Activated CD4-positive, alpha-beta T cell treated with anti-CD3 and anti-CD28 coated beads, Interleukin-2, amount 50 U/mL, for 16 hours (primary cell): Measurements from ENCODE around the gene ASB10.

ENCODE experiments used
- DNase-seq: peaks from one replicate; pipeline ENCODE4 v3.0.0-alpha.2; 2020

The ASB10 gene

GRCh38 chr7:151166629-151167196 lies 20.3 kb downstream of the ASB10 start:
- no peak for DNase-seq

DNA sequence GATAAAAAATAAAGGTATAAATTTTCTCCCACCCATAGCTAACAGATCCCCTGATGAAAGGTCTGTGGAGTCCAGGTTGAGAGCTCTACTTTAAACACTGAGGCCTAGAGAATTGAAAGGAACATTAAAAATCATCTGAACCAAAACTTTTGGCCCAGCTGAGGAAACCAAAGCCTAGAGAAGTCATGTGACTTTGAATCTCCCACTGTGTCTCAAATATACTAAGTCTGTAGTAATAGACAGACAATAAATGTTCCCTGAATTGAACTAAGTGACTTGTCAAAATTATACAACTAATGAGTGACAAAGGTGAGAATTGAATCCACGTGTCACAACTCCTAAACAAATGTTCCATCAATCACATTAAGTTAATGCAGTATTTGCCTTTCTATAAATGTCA lies 25.3 kb downstream of the ASB10 start:
- no peak for DNase-seq

GRCh38 chr7:151157645-151158329 lies 29.3 kb downstream of the ASB10 start:
- DNase-seq, result no peak

DNA sequence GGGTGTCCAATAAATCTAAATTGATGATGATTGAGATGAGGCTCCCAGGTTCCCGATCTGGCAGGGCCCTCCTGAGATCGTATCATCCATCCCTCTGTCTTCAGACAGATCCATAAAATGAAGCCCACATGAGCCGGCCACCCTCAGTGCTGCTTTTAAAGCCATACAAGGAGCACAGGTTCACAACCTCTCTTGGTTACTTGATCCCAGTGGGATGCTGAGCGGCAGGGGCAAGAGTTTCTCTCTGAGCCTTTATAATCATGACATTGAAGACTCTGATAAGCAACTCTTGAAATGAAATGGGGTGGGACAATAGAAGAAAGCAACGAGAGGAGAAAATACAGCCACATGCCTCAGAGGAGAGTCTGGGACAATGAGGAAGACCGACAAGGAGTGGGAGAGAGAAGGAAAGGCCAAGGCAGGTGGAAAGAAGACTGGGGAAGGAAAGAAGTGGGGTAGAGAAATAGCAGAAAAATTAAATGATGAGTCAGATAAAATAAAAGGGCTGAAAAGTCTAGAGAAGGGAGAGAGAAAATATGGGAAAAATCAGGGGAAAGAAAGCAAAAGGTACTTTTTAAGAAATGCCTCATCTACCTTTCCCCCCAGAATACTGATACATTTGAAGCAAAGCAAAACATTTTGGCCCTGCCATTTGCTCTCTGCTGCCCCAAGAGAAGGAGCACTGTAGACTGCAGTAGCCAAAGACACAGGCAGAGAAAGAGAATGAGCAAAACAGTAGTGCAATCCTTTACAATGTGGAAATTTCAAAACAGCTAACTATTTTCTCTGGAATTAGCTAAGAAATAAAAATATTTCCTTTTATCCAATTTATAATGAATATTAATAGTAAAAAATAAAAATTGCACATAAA lies 34.2 kb downstream of the ASB10 start:
- DNase-seq, result no peak

- DNase-seq, result no peak
Observed at GRCh38 chr7:151150388-151150787, 36.7 kb downstream of the ASB10 start.

GRCh38 chr7:151148319-151149259 lies 38.5 kb downstream of the ASB10 start:
- DNase-seq, result no peak

DNA sequence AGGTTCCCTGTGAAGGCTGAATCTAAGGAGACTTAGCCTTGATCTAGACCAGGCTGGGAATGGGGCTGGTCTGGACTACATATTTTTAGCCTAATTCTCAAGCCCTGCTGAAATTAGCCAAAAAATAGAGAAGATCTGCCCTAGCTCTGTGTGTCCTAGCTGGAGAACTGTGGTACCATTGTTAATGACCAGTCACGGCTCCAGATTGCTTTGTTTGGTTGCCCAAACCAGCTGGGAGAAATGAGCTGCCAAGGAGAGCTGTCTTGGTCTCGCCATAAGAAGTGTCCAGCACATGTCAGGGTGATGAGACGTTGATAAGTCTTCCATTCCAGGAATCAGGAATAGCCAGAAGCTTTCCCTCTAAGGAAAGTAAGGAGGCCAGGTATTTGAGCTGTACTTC lies 40.3 kb downstream of the ASB10 start:
- no peak for DNase-seq

GRCh38 chr7:151144387-151144786 lies 42.7 kb downstream of the ASB10 start:
- no peak for DNase-seq

DNA sequence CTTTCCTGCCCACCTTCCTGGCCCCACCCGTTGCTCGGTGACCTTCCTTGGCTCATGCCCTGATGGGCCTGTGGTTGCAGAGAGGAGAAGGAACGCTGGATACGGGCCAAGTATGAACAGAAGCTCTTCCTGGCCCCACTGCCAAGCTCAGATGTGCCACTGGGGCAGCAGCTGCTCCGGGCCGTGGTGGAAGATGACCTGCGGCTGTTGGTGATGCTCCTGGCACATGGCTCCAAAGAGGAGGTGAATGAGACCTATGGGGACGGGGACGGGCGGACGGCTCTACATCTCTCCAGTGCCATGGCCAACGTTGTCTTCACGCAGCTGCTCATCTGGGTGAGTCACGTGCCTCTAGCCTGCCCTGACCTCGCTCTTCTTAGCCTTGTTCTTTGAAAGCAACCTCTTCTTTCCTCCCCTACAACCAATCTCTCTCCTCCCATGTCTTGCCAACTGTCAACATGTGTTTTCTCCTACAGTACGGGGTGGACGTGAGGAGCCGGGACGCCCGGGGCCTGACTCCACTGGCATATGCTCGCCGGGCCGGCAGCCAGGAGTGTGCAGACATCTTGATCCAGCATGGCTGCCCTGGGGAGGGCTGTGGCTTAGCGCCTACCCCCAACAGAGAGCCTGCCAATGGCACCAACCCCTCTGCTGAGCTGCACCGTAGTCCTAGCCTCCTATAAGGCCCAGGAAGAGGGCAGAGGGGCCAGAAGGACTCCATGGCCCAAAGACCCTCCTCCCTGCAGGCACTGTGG lies 43.6 kb downstream of the ASB10 start:
- DNase-seq, result no peak

DNA sequence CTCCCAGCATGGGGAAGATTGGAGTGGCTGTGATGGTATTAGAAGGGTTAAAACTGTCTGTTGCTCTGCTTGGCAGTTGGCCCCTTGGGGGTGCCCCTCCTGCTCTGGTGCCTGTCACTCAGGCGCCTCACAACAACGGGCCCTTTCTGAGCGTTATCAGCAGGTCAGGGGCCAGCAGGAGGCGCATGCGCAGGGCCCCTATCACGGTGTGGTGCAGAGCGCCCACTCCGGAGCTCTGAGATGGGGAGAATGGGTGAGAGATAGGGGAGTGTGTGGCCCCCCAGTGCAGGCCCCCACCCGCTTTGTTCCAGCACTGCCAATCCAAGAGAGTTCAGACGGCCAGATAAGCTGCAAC lies 44.4 kb downstream of the ASB10 start:
- no peak for DNase-seq

GRCh38 chr7:151141855-151142685 lies 45.0 kb downstream of the ASB10 start:
- DNase-seq, result no peak

- no peak for DNase-seq
Observed at GRCh38 chr7:151141311-151141854, 45.7 kb downstream of the ASB10 start.

- DNase-seq, result no peak
Observed at GRCh38 chr7:151140826-151141225, 46.2 kb downstream of the ASB10 start.

- no peak for DNase-seq
Observed at GRCh38 chr7:151139791-151140190, 47.3 kb downstream of the ASB10 start.

DNA sequence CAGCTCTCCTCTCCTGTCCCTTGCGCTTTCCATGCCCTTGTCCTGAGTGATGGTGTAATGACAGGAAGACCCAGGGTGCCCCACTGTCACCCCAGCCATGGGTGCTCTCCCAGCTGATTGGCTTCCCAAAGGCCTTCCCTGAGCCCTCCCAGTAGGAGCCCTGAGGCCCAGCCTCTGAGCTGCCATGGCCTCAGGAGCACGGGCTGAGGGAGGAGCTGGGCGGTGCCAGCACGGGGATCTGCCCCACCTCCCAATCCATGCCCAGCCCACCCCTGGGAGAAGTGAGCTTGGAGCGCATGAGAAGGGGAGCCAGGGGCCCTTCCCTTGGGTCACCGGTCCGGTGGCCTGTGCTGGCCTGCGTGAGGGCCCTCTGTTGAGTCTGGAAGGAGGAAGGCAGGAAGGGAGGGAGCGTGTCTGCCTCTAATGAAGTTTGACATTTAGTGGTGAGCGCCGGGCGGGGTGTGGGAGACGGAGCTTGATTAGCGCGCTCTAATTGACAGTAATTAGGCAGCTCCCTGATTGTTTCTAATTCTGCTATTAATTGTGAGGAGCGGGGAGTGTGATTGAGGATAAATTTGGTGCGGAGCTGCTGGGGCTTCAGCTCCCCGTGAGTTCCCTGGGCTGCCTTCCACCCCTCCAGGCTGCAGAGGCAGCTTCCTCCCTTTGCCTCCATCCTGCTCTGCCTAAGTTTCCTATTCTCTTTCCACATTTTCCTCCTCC lies 47.8 kb downstream of the ASB10 start:
- no peak for DNase-seq

DNA sequence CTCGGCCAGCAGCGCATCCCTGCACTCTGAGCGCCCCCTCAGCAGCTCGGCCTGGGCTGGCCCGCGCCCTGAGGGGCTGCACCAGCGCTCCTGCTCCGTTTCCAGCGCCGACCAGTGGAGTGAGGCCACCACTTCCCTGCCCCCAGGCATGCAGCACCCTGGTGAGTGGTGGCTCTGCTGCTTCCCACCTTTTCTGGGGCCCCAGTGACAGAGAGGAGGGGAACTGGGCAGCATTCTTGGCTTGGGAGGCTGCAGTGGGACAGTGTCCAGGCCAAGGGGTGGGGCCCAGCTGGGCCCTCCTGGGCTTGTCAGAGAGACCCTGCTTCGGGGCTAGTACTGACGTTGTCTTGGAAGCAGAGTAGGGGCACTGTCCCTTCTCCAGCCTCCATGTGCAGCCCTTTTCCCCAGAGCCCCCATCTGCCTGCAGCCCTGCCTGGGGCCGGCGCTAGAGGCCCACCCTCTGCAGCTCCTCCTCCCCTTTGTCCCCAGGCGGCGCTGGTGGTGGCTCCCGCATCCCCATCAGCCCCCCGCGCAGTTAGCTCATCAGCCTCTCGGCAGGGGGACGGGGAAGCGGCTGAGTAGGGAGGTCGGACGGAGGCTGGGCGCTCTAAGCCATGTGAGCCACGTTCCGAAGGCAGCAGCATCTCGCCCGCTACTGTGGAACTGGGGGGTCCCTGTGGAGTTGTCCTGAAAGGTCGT lies 48.7 kb downstream of the ASB10 start:
- no peak for DNase-seq

GRCh38 chr7:151137791-151138152 lies 49.3 kb downstream of the ASB10 start:
- DNase-seq, result no peak

DNA sequence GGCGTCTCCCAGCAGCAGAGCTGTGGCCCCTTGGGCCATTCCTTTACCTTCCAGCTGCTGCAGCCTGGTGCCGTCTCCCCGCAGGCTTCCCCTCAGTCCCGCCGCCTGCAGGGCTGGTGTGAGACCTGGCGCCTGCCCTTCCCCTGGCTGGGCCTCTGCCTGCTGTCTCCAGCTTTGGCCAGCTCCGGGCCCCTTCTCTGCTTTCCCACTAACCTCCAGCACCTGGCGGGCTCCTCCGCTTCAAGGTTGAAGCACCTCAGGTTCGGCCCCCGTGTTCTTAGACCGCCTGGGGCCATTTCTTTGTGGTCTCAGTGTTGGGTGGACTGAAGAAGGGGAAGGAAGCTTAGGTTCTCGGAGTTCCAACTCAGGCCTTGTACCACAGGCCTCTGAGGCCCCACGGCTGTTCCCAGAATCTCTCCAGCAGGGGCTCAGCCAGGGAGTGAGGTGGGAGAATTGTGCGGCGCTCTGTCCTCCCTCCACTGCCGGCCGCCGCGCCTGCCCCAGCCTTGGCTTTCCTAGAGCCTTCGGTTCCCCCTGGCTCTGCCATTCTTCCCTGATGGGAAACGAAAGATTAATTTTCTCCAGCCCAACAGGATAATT lies 49.9 kb downstream of the ASB10 start:
- DNase-seq, result no peak
